Hepatocyte (in vitro differentiated cells): ENCODE data around the gene CCNF.

ENCODE experiments used
- CTCF ChIP-seq: fragments of 200-600 bp; sonication (generic); IDR thresholded peaks from 2 replicates; pipeline ENCODE4 v1.5.1; 2016; ENCODE audit warnings: antibody characterized with exemption, mild to moderate bottlenecking; ENCODE audit not compliant: poor library complexity
- EZH2phosphoT487 ChIP-seq: fragments of 200-600 bp; sonication (generic); IDR thresholded peaks from one replicate; pipeline ENCODE4 v1.6.1; 2018; ENCODE audit warnings: antibody characterized with exemption, mild to moderate bottlenecking, low read depth, moderate library complexity; ENCODE audit not compliant: unreplicated experiment, severe bottlenecking

GRCh38 chr16:2467528-2468232, 38.4 kb downstream of the CCNF start:
- TF ChIP-seq EZH2phosphoT487 (no peak), CTCF (peak; percentile 10)
